Osteoblast (primary cell): Measurements from ENCODE around the gene ITPKA. TPM values are rescaled to one million over a fixed set of nuclear protein-coding genes. Genes with fewer than 3 reads are reported as not detected.

Source experiments
- DNase-seq: peaks from one replicate; pipeline ENCODE4 v3.0.0; 2011; ENCODE audit warnings: low spot score, mixed read lengths; ENCODE audit not compliant: insufficient read length; ENCODE audit errors: missing footprints
- H2AFZ ChIP-seq: 2 replicates; pipeline ENCODE4 v1.6.0; 2011; ENCODE audit warnings: mild to moderate bottlenecking, low read length
- H3K27ac ChIP-seq: 2 replicates; pipeline ENCODE4 v1.5.1; 2011; ENCODE audit warnings: mild to moderate bottlenecking, low read depth, low read length, moderate library complexity
- H3K27me3 ChIP-seq: 2 replicates; pipeline ENCODE4 v1.6.0; 2012; ENCODE audit warnings: mild to moderate bottlenecking, control low read depth, inconsistent platforms, low read length, moderate library complexity; ENCODE audit not compliant: insufficient read depth
- H3K36me3 ChIP-seq: 2 replicates; pipeline ENCODE4 v1.5.1; 2011; ENCODE audit warnings: mild to moderate bottlenecking, low read length, control low read depth, moderate library complexity; ENCODE audit not compliant: insufficient read depth
- H3K4me1 ChIP-seq: 2 replicates; pipeline ENCODE4 v1.5.1; 2011; ENCODE audit warnings: mild to moderate bottlenecking, low read length, control low read depth, moderate library complexity; ENCODE audit not compliant: insufficient read depth
- H3K4me2 ChIP-seq: 2 replicates; pipeline ENCODE4 v1.6.0; 2011; ENCODE audit warnings: mild to moderate bottlenecking, low read length; ENCODE audit not compliant: insufficient read depth
- H3K4me3 ChIP-seq: fragments of 200-600 bp; sonication (generic); 3 replicates; pipeline ENCODE4 v1.5.1; 2012; ENCODE audit warnings: mild to moderate bottlenecking, low read length, inconsistent platforms; ENCODE audit not compliant: insufficient read depth
- H3K79me2 ChIP-seq: 2 replicates; pipeline ENCODE4 v1.6.0; 2012; ENCODE audit warnings: mild to moderate bottlenecking, low read length, control low read depth, inconsistent platforms; ENCODE audit not compliant: insufficient read depth
- H3K9me3 ChIP-seq: 2 replicates; pipeline ENCODE4 v1.5.1; 2011; ENCODE audit warnings: low read depth, low read length, control low read depth
- H4K20me1 ChIP-seq: 2 replicates; pipeline ENCODE4 v1.6.0; 2012; ENCODE audit warnings: mild to moderate bottlenecking, low read length, control low read depth; ENCODE audit not compliant: insufficient read depth
- total RNA-seq: library from RNA; depleted of rRNA; stranded (reverse); fragments of >200 nt; gene quantifications from 2 replicates; pipeline ENCODE4 v1.2.3, GENCODE V29; 2012
- TF ChIP-seq, protein P1 (sequence below): IDR thresholded peaks from 2 replicates; pipeline ENCODE4 v1.5.1; 2011; ENCODE audit warnings: mild to moderate bottlenecking, low read depth, low read length, moderate library complexity; ENCODE audit errors: extremely low read depth

ITPKA gene
- total RNA-seq, 1 donor, result 0.36 TPM

DNA sequence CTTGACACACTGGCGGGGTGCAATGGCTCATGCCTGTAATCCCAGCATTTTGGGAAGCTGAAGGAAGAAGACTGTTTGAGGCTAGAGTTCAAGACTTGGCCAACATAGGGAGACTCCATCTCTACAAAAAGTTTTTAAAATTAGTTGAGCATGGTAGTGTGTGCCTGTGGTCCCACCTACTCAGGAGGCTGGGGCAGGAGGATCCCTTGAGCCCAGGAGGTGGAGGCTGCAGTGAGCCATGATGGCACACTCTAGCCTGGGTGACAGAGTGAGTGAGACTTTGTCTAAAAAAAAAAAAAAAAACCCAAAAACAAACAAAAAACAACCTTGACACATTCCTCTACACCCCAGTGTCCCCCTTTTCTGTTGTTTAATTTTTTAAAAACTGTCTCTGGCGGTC lies 4.0 kb upstream of the ITPKA start:
- H3K4me1 ChIP-seq, result peaks cover 20% of the 10 kb centered on the region
- H3K27ac ChIP-seq, result no peak overlapping the region
- no peak overlapping the region for H3K4me3 ChIP-seq
- no peaks in the 10 kb centered on the region for H4K20me1 ChIP-seq
- no peak overlapping the region for H2AFZ ChIP-seq
- peaks cover 7% of the 10 kb centered on the region for H3K27me3 ChIP-seq
- TF ChIP-seq, protein P1, sequence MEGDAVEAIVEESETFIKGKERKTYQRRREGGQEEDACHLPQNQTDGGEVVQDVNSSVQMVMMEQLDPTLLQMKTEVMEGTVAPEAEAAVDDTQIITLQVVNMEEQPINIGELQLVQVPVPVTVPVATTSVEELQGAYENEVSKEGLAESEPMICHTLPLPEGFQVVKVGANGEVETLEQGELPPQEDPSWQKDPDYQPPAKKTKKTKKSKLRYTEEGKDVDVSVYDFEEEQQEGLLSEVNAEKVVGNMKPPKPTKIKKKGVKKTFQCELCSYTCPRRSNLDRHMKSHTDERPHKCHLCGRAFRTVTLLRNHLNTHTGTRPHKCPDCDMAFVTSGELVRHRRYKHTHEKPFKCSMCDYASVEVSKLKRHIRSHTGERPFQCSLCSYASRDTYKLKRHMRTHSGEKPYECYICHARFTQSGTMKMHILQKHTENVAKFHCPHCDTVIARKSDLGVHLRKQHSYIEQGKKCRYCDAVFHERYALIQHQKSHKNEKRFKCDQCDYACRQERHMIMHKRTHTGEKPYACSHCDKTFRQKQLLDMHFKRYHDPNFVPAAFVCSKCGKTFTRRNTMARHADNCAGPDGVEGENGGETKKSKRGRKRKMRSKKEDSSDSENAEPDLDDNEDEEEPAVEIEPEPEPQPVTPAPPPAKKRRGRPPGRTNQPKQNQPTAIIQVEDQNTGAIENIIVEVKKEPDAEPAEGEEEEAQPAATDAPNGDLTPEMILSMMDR, result no peak
- no peak overlapping the region for H3K4me2 ChIP-seq
- DNase-seq, result no peak
- H3K79me2 ChIP-seq, result no peaks in the 10 kb centered on the region
- no peaks in the 10 kb centered on the region for H3K9me3 ChIP-seq
- no peaks in the 10 kb centered on the region for H3K36me3 ChIP-seq

DNA sequence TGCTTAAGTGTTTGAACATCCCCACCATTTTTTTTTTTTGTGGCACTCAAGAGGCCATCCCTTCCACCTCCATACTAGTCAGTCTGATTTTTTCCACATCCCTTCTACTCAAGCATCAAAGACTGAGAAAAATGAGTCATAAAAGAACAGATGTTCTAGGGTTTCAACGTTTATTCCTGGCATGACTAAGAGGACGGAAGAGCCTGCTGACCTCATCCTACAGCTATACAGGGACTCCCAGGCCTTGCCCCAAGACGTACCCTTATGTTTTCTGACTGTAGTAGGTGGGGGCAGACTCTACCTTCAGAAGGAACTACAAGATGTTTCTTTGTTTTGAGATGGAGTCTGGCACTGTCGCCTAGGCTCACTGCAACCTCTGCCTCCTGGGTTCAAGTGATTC lies 3.3 kb upstream of the ITPKA start:
- Histone ChIP-seq H4K20me1 (no peaks in the 10 kb centered on the region), H3K4me2 (peak overlapping the region; percentile 14), H3K4me3 (no peak overlapping the region), H3K4me1 (peaks cover 20% of the 10 kb centered on the region), H2AFZ (no peak overlapping the region), H3K9me3 (no peaks in the 10 kb centered on the region), H3K36me3 (no peaks in the 10 kb centered on the region), H3K27me3 (peaks cover 15% of the 10 kb centered on the region), H3K27ac (no peak overlapping the region), H3K79me2 (no peaks in the 10 kb centered on the region)
- TF ChIP-seq, protein P1, result no peak
- DNase-seq, result peak; percentile 100

DNA sequence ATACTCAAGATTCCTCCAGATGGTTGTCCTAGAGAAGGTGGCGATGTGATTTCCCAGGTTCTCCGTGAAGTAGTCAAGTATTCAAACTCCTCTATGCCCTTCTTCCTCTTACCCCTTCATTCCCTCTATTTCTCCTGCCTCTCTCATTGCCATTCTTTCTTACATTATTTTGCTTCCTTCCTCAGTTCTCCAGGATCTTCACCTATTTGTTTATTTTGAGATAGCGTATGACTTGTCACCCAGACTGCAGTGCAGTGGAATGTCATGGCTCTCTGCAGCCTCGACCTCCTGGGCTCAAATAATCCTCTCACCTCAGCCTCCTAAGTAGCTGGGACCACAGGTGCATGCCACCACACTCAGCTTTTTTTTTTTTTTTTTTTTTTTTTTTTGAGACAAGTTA lies 1.8 kb upstream of the ITPKA start:
- TF ChIP-seq, protein P1, result no peak

DNA sequence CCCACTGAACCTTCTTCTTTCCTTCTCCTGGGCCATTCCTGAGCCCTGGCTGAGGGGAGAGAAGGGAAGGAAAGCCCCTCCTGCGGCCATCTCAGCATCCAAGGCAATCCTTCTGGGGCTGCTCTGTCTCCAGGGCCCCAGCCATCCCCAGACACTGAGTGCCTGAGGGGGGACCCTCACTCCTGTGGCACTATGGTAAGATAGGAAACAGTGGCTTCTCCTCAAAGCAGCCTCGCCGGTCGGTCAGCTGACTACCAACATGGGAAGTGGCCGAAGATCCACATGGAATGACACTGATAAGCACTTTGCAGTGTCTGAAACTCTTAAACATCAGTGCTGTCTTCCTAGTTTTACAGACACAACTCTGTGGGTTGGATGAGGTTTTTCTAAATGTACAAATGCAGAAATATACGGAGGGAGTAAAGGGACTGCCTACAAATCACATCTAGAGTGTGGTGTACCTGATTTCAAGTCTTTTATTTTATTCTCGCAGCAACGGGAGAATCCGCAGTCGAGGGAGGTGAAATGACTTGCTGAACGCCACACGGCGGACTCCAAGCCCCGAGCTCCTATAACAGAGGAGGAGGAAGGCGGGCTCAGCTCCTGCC lies 973 bp upstream of the ITPKA start:
- Histone ChIP-seq H3K4me3 (peak overlapping the region; percentile 69), H3K27me3 (peaks cover 33% of the 10 kb centered on the region), H3K36me3 (no peaks in the 10 kb centered on the region), H4K20me1 (no peaks in the 10 kb centered on the region), H3K4me2 (peak overlapping the region; percentile 90), H3K79me2 (no peaks in the 10 kb centered on the region), H2AFZ (peak overlapping the region; percentile 87), H3K4me1 (peaks cover 20% of the 10 kb centered on the region), H3K9me3 (no peaks in the 10 kb centered on the region), H3K27ac (no peak overlapping the region)
- TF ChIP-seq, protein P1, result no peak
- peak; percentile 81 for DNase-seq

More for the DNA sequence above, 1.8 kb upstream of the ITPKA start:
- Histone ChIP-seq H3K4me3 (no peak overlapping the region), H3K27ac (no peak overlapping the region), H3K36me3 (no peaks in the 10 kb centered on the region), H3K4me1 (peaks cover 20% of the 10 kb centered on the region), H2AFZ (no peak overlapping the region), H3K79me2 (no peaks in the 10 kb centered on the region), H3K4me2 (no peak overlapping the region), H4K20me1 (no peaks in the 10 kb centered on the region), H3K9me3 (no peaks in the 10 kb centered on the region), H3K27me3 (peaks cover 30% of the 10 kb centered on the region)
- DNase-seq, result peak; percentile 54
